ENCODE data around the gene TSPAN5.

- TF ChIP-seq EZH2phosphoT487 (IDR thresholded peaks at IDR 0.05; ENCODE audit: low read depth, severe bottlenecking, unreplicated experiment) (no peak), CTCF (IDR thresholded peaks at IDR 0.05; ENCODE audit: poor library complexity) (no peak)
Measured at GRCh38 chr4:98469771-98470170, 188.6 kb downstream of the TSPAN5 start.

All from hepatocyte (in vitro differentiated cells).